Mononuclear cell (primary cell): ENCODE measurements around the gene CHST11. TPM values are rescaled to one million over a fixed set of nuclear protein-coding genes. Genes with fewer than 3 reads are reported as not detected.

Source experiments
- H3K27me3 ChIP-seq: 2 replicates; pipeline ENCODE4 v1.6.0; 2011; ENCODE audit warnings: low read length, control low read depth; ENCODE audit not compliant: insufficient read depth
- H3K4me1 ChIP-seq: 2 replicates; pipeline ENCODE4 v1.5.1; 2011; ENCODE audit warnings: mild to moderate bottlenecking, low read length, control low read depth; ENCODE audit not compliant: insufficient read depth
- H3K4me3 ChIP-seq: 2 replicates; pipeline ENCODE4 v1.5.1; 2011; ENCODE audit warnings: mild to moderate bottlenecking, low read length, moderate library complexity
- H3K9me3 ChIP-seq: 2 replicates; pipeline ENCODE4 v1.5.1; 2011; ENCODE audit warnings: low read depth, mild to moderate bottlenecking, control low read depth, low read length
- total RNA-seq: library from RNA; depleted of rRNA; stranded (reverse); fragments of >200 nt; gene quantifications from one replicate; pipeline ENCODE4 v1.2.3, GENCODE V29; 2012

CHST11 gene
- total RNA-seq, 1 donor = 83.7 TPM

DNA sequence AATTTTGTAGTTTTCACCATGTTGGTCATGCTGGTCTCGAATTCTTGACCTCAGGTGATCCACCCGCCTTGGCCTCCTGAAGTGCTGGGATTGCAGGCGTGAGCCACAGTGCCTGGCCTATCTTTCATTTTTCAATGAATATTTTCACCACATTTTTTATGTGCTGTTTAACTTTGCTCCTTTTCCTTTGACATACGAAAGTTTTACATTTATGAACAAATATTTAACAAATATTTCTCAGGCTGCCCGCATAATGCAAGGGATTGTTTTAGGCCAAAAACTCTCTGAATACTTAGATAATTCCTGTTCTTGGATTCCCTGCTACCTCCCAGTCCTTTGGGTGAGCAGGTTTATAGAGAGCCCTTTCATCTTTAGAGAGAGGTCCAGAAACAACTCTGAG lies 8.7 kb upstream of the CHST11 start:
- Histone ChIP-seq H3K9me3 (peaks cover 5% of the 10 kb centered on the region), H3K27me3 (no peaks in the 10 kb centered on the region), H3K4me3 (no peak overlapping the region), H3K4me1 (no peaks in the 10 kb centered on the region)

DNA sequence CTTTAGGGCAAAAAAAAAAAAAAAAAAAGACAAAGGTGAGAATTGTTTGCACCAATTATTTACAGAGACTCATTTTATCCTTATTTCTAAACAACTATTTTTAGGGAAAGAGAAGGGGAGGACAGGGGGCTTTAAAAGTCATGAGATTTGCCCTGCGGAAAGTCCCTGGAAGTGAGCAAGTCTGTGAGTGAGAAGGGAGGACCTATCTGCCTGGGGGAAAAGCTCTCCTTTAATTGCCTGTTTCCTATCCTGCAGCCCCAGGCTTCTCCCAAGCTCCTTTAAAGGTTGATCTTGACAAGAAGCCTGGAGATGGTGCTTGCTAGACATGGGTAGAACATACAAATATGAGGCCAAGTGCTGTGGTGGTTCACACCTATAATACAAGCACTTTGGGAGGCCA lies 8.3 kb upstream of the CHST11 start:
- Histone ChIP-seq H3K4me1 (no peaks in the 10 kb centered on the region), H3K4me3 (no peak overlapping the region), H3K9me3 (peaks cover 5% of the 10 kb centered on the region)

DNA sequence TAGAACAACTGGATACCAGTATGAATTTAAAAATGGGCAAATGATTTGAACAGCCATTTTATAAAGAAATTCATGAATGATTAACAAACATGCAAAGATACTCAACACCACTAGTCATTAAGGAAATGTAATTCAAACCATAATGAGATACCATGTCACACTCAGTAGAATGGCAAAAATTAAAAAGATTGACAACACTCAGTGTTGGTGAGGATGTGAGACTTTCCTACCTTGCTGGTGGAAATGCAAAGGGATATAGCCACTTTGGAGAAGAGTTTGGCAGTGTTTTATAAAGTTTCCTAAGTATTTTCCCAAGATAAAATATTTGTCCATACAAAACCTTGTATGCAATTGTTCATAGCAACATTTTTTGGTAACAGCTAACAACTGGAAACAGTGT lies 6.0 kb upstream of the CHST11 start:
- H3K4me1 ChIP-seq = peaks cover 2% of the 10 kb centered on the region
- H3K9me3 ChIP-seq = peaks cover 5% of the 10 kb centered on the region
- H3K27me3 ChIP-seq = no peaks in the 10 kb centered on the region
- no peak overlapping the region for H3K4me3 ChIP-seq

More for the DNA sequence above, 8.3 kb upstream of the CHST11 start:
- H3K27me3 ChIP-seq = no peaks in the 10 kb centered on the region

DNA sequence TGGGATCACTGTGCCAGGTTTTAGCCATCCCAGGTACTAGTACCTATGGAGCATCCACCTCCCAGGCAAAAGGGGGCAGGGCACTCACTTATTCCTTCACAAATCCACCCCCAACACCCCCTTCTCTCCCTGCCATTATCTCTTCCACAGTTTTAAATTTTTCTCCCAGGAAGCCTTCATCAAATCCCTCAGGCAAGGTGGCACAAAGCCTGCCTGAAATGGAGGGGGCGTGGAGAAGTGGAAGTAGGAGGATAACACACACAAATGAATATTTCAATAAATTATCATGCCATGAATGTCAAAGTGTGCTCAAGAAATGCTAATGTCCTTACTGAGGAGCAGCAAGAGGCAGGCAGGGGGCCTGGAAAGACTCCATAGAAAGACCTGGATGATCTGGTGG lies 4.7 kb upstream of the CHST11 start:
- no peak overlapping the region for H3K4me3 ChIP-seq
- H3K27me3 ChIP-seq = no peaks in the 10 kb centered on the region
- peaks cover 10% of the 10 kb centered on the region for H3K4me1 ChIP-seq
- peaks cover 5% of the 10 kb centered on the region for H3K9me3 ChIP-seq

DNA sequence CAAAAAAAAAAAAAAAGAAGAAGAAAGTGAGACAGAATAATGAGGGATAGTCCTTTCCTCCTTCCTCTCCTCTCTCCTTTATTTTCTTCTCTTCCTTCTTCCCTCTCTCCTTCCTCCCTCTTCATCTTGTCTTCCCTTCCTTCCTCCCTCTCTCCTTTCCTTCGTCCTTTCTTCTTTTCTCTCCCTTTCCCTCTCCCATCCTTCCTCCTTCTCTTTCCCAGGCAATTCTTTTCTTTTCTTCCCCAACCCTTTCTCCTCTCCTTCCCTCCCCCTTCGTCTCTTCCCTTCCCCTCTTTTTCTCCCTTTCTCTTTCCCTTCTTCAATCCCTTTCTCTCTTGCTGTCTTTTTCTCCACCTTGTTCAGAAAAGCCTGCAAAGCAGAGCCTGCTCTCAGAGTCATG lies 3.6 kb upstream of the CHST11 start:
- H3K4me1 ChIP-seq = peaks cover 10% of the 10 kb centered on the region
- H3K9me3 ChIP-seq = peaks cover 5% of the 10 kb centered on the region
- no peak overlapping the region for H3K4me3 ChIP-seq
- H3K27me3 ChIP-seq = no peaks in the 10 kb centered on the region

DNA sequence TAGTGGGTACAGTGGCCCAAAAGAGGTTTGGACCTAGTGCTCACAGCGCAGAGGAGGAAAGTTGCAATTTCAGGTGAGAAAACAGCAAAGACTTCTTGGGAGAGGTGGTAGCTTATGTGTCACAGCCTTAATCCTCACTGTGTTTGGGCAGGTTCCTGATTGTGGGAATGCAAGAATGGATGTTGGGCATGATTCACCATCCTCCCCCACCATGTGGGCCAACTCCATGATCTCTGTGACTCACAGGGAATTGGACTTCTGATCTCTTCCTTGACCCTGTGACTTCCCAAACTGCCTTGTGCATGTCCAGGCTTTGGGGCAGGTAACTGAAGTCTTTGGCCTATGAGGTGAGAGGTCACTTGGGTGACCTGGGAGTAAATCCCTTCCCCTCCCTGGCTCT lies 1.8 kb upstream of the CHST11 start:
- Histone ChIP-seq H3K4me1 (peaks cover 20% of the 10 kb centered on the region), H3K27me3 (no peaks in the 10 kb centered on the region), H3K9me3 (peaks cover 5% of the 10 kb centered on the region), H3K4me3 (no peak overlapping the region)

DNA sequence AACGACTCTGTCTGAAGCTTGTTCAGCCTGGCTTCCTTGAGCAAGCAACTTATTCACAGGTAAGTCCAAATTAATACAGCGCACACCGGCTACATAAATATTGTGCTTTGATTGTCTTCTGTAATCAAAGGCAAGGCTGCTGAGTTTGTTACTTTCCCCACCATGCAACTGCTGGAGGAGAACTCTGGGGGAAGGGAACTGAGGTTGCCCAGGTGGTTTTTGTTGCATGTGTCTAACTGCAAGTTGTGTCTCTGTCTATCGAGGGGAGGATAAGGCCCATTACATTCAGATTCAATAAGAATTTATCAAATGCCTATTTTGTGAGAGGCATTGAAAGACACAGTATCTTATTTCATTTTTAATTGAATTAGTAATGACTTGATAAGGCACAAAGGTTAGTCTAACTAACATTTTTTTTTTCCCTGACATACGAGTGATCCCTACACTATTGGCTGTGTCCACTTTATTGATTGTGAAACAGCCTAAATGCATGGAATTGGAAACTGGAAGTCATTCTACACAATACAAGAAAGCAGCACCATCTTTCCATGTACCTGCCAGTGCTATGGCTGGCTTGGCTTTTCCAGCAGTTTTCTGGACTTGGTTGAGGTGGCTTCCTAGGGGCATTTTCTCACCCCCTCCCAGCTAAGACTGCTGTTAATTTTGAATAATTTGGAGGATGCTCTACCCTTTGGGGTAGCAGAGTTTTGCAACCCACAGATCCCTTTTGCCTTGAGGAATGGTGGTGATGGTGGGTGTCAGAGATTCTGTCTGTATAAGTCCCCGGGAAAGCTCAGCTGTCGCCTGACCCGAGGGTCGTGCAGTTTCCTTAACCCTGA lies 951 bp upstream of the CHST11 start:
- Histone ChIP-seq H3K4me3 (peak overlapping the region; percentile 100), H3K27me3 (no peaks in the 10 kb centered on the region), H3K4me1 (peaks cover 28% of the 10 kb centered on the region), H3K9me3 (peaks cover 1% of the 10 kb centered on the region)

DNA sequence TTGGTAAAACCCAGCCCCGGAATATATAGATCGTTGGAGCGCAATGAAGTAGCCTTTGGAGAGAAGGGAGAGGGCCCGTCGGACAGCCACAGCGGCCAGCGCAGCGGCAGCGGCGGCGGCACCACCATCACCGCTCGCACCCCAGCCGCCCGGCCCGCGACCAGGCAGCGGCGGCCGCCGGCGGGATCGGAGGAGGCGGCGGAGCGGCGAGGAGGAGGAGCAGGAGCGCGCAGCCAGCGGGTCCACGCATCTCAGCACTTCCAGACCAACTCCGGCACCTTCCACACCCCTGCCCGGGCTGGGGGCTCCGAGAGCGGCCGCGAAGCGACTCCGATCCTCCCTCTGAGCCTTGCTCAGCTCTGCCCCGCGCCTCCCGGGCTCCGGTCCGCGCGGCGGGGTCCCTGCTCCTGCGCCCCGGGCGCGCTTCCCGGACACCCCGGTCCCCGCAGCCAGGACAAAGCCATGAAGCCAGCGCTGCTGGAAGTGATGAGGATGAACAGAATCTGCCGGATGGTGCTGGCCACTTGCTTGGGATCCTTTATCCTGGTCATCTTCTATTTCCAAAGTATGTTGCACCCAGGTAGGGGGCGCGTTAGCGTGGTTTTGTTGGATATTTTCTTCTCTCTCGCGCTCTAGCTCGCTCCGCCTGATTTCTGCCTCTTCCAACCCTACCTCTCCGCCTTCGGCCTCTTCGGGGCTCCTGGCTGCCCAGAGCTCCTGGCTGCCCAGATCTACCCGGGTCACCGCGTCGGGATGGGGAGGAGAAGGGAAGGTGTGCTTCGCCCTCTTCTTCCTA lies 400 bp downstream of the CHST11 start:
- peaks cover 41% of the 10 kb centered on the region for H3K4me1 ChIP-seq
- H3K9me3 ChIP-seq = no peaks in the 10 kb centered on the region
- H3K4me3 ChIP-seq = peak overlapping the region; percentile 100
- no peaks in the 10 kb centered on the region for H3K27me3 ChIP-seq

DNA sequence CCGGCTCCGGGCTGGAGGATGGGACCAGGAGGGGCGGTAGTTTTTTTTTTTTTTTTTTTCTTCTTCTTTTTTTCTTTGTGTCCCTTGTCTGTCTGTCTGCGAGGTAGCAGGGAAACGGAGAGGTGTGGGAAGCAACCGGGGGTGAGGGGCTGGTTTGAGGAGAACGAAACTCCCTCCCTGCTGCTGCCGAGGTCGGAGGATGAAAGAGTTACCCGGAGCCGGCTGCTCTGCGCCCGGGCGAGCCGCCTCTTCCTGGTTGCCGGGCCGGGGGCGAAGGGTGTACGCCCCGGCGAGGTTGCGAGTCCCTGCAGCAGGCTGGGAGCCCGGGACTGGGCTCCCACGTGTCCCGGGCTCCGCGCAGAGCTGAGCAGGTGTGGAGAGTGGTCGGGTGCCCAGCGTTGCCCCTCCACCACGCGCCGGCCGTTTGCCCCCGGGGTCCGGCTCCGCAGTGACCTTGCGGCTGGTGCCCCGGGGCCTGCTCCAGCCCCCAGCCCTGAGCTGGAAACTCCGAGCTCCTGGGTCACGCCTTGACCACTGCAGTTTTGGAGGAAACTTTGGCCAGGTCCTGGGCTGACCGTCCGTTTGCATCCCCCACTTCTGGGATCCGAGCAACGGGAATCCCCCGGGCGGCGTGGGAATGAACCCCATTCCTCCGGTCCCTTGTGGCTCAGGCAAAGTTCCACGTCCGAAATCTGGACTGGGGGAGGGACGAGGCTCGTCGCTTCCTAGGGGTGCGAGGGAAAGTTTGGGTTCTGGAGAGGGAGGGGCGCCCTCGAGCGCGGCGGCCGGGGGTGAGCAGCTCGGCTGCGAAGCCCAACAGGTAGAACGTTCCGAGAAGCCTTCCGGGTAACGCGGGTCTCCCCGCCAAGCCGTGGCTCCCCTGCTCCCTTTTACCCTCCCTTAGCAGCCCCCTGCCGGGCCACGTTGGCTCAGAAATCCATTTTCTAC lies 1.3 kb downstream of the CHST11 start:
- Histone ChIP-seq H3K4me1 (peaks cover 49% of the 10 kb centered on the region), H3K27me3 (no peaks in the 10 kb centered on the region), H3K9me3 (no peaks in the 10 kb centered on the region), H3K4me3 (peak overlapping the region; percentile 100)

DNA sequence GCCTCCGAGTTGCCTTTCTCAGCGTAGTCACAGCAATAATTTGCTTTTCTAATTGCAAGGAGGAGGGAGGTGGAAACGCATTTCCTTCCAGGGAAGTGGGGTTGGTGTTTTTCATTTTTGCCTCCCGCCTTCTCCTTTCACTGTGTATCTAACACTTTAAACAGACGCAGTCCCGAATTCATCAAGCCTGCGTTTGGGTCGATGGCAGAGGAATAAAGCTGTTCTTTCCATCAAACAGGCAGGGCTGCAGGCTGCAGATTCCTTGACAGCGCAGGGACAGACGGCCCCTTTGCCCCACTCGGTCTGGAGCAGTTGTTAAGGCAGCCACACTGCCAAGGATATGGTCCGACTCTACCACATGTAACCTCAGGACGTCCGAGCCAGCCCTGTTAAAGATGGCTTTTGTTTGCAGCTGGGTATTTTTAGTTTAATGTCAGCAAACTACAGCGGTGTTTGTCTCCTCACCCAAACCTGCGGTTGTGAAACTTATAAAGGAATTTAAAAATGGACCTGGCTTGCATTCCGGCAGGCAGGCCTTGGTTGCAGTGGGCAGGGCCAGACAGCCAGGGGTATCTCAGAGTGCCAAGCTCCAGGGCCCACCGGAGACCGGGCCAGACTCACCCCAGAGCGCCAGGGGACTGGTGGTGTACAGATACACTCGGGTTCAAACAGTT lies 2.1 kb downstream of the CHST11 start:
- H3K9me3 ChIP-seq = no peaks in the 10 kb centered on the region
- H3K4me1 ChIP-seq = peaks cover 57% of the 10 kb centered on the region
- H3K27me3 ChIP-seq = no peaks in the 10 kb centered on the region
- peak overlapping the region; percentile 100 for H3K4me3 ChIP-seq

DNA sequence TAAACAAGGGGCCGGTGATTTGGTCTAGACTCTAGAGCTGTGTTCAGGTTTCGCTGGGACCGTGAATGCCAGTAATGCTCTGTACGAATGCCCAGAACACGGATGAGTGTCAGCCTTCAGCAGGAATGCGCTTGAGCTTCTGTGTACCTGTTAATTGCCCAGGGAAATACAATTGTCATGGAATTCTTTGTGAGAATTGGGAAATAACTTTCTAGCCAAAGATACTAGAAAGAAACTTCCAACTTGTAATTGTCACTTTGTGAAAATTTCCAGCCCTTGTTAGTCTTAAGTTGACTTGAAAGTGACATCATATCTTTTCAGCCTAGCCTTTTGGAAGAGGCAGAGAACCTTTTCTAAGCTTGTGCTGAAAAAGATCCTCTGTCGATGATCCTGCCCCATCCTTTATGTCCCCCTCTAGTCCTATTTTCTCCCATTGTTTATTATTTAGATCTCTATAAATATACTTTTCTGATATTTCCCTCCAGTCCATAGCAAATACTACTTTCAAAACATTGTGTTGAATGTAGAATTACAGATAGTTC lies 2.7 kb downstream of the CHST11 start:
- Histone ChIP-seq H3K9me3 (no peaks in the 10 kb centered on the region), H3K4me1 (peaks cover 63% of the 10 kb centered on the region), H3K4me3 (peak overlapping the region; percentile 100), H3K27me3 (no peaks in the 10 kb centered on the region)

DNA sequence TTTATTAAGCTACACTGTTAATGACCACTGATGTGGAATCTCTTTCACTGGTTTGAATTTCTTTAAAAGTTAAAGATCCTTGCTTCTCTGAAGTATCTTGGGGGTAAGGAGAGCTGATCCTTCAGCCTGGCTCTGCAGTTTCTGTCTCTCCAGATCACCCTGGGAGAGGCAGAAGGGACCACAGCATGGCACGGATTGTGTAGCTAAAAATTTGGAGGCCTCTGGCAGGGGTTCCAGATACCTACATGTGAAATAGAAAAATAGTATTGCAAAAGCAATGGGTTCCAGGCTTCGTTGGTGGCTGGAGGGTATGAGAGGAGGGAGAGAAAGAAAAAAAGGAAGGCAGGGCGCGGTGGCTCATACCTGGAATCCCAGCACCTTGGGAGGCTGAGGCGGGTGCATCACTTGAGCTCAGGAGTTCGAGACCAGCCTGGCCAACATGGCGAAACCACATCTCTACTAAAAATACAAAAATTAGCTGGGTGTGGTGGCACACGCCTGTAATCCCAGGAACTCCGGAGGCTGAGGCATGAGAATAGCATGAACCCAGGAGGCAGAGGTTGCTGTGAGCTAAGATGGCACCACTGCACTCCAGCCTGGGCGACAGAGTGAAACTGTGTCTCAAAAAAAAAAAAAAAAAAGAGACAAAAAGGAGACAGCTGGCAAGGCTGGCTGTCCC lies 3.4 kb downstream of the CHST11 start:
- no peaks in the 10 kb centered on the region for H3K9me3 ChIP-seq
- H3K4me3 ChIP-seq = peak overlapping the region; percentile 100
- no peaks in the 10 kb centered on the region for H3K27me3 ChIP-seq
- H3K4me1 ChIP-seq = peaks cover 70% of the 10 kb centered on the region

DNA sequence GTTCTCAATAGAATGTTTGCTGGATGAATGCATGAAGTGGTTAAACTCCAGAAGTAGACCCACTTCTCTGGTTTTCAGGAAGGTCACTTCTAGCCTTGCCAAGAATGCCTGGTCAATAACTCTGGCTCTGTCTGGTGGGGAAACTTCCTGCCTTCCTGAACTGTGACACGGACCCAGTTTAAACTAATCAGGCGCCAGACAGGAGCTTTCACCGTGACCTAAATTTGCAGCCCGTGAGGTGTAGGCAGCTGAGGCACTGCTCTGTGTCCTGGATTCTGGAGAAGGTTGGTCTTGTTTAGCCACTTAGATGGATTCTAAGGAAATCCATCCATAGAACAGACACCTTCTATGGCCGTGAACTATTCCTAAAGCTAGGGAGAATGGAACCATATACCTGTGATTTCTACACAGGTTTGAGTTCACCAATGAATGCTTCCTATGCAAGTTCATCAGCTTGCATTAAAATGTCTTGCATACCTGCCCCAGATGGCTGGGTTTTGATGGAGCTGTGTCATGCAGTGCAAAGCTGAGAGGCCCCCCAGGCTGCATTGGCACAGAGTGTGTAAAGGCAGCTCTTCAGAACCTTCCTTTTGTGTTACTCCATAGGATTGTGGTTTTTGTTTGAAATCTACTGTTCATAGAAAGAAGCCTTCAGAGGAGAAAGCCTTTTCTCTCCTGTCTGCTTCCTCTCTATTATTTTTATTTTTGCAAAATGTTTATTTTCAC lies 4.4 kb downstream of the CHST11 start:
- Histone ChIP-seq H3K27me3 (no peaks in the 10 kb centered on the region), H3K9me3 (no peaks in the 10 kb centered on the region), H3K4me3 (no peak overlapping the region), H3K4me1 (peaks cover 73% of the 10 kb centered on the region)
